ENCODE results near the gene PAK1IP1.

Gene PAK1IP1

DNA sequence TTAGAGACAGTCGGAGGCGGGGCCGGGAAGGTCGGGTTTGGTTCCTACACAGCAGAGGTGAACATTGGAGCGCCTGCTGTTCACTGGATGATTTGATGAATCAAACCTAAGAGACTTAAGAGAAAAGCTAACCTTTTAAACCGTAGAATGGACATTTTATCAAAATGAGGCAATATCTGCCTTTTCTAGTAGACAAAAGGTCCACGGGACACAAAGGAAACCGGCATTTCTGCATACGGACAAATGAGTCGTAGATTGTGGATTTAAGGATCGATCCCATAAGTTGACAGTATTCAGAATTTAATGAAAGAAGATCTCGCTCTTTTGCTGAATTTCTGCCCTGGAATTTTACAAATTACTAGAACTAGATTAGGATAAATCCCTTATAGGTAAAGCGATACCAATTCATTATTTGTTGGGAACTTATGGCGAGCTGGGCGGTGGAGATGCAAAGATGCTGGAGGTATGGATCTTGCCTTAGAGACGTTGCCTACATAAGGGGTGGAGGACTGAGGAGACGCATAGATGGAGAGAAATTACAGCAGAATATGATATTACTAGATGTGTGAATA is 400 bp downstream of the PAK1IP1 start:
- peaks cover 15 to 21% (median 19%) of the 10 kb centered on the region in 4 experiments for H3K4me1 ChIP-seq (ENCODE audit: control extremely low read depth in 1 of 4, control insufficient read depth in 4 of 4, insufficient read depth in 4 of 4, low read length in 3 of 4)
- peak overlapping the region; percentile 100 for H3K27ac ChIP-seq (ENCODE audit: insufficient read depth in 1 of 2, low read depth in 1 of 2, low read length in 2 of 2, poor library complexity in 1 of 2, severe bottlenecking in 2 of 2)
- POLR2A ChIA-PET, result interaction anchor here (0.7 to 0.9 kb wide), 2 partner anchors 51 to 171 kb away, joined by 3 to 4 read pairs; no protein-coding TSS in a partner anchor
- H3K36me3 ChIP-seq (ENCODE audit: control insufficient read depth in 4 of 4, insufficient read depth in 4 of 4, low read length in 3 of 4), result peaks cover 4 to 27% (median 11%) of the 10 kb centered on the region in 4 experiments
- no peaks in the 10 kb centered on the region for H3K27me3 ChIP-seq (replicated peaks in 2 of 5; ENCODE audit: control insufficient read depth in 4 of 5, insufficient read depth in 5 of 5, low read length in 4 of 5)
- H3K9me3 ChIP-seq (ENCODE audit: control extremely low read depth in 1 of 5, control insufficient read depth in 4 of 5, insufficient read depth in 2 of 5, low read depth in 1 of 5, low read length in 4 of 5), result no peaks in the 10 kb centered on the region
- CTCF ChIA-PET, result interaction anchor here (2.2 kb wide), 1 partner anchor 10 kb away, joined by 5 read pairs; no protein-coding TSS in a partner anchor
- 1% methylated on average over 14 of the region's 17 CpGs for WGBS (ENCODE audit: insufficient coverage)
- H3K4me3 ChIP-seq (ENCODE audit: control insufficient read depth in 1 of 7, extremely low read depth in 1 of 7, insufficient read depth in 4 of 7, low read depth in 2 of 7, low read length in 6 of 7), result peak overlapping the region; percentile 89 to 100 (median 93)
- DNase-seq, result no peak

DNA sequence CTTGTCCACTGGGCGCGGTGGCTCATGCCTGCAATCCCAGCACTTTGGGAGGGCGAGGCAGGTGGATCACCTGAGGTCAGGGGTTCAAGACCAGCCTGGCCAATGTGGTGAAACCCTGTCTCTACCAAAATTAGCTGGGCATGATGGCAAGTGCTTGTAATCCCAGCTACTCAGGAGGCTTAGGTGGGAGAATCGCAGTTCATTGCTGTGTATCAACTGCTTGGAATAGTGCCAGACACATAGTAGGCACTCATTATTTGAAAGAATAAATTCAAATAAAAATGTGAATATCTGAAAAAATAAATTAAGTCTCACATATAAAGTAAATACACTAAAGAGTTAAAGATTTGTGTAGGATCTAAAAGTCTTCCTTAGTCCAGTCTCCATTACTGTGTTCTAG is 1.9 kb downstream of the PAK1IP1 start:
- no peak overlapping the region for H3K27ac ChIP-seq (ENCODE audit: insufficient read depth in 1 of 2, low read depth in 1 of 2, low read length in 2 of 2, poor library complexity in 1 of 2, severe bottlenecking in 2 of 2)
- ChIA-PET POLR2A (no interaction called here), CTCF (interaction anchor here (2.2 kb wide), 1 partner anchor 8 kb away, joined by 5 read pairs; no protein-coding TSS in a partner anchor)
- no peaks in the 10 kb centered on the region for H3K27me3 ChIP-seq (replicated peaks in 2 of 5; ENCODE audit: control insufficient read depth in 4 of 5, insufficient read depth in 5 of 5, low read length in 4 of 5)
- 100% methylated on average over 3 of the region's 4 CpGs for WGBS (ENCODE audit: insufficient coverage)
- no peak overlapping the region for H3K4me3 ChIP-seq (ENCODE audit: control insufficient read depth in 1 of 7, extremely low read depth in 1 of 7, insufficient read depth in 4 of 7, low read depth in 2 of 7, low read length in 6 of 7)
- no peak for DNase-seq
- peaks cover 15 to 21% (median 19%) of the 10 kb centered on the region in 4 experiments for H3K4me1 ChIP-seq (ENCODE audit: control extremely low read depth in 1 of 4, control insufficient read depth in 4 of 4, insufficient read depth in 4 of 4, low read length in 3 of 4)
- no peaks in the 10 kb centered on the region for H3K9me3 ChIP-seq (ENCODE audit: control extremely low read depth in 1 of 5, control insufficient read depth in 4 of 5, insufficient read depth in 2 of 5, low read depth in 1 of 5, low read length in 4 of 5)
- peaks cover 10 to 39% (median 14%) of the 10 kb centered on the region in 4 experiments for H3K36me3 ChIP-seq (ENCODE audit: control insufficient read depth in 4 of 4, insufficient read depth in 4 of 4, low read length in 3 of 4)

DNA sequence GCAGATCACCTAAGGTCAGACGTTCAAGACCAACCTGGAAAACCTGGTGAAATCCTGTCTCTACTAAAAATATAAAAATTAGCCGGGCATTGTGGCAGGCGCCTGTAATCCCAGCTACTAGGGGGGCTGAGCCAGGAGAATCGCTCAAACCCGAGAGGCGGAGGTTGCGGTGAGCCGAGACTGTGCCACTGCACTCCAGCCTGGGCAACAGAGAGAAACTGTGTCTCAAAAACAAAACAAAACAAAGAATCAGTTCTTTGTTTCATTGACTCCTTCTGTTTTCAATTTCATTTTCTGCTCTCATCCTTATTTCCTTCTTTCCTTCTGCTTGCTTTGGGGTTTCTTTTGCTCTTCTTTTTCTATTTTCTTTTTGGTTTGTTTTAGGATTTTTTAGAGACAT is 19.2 kb downstream of the PAK1IP1 start:
- H3K27me3 ChIP-seq (replicated peaks in 2 of 5; ENCODE audit: control insufficient read depth in 4 of 5, insufficient read depth in 5 of 5, low read length in 4 of 5), result no peaks in the 10 kb centered on the region
- no peak for DNase-seq
- ChIA-PET POLR2A (no interaction called here), CTCF (no interaction called here)
- no peak overlapping the region for H3K4me3 ChIP-seq (ENCODE audit: control insufficient read depth in 1 of 7, extremely low read depth in 1 of 7, insufficient read depth in 4 of 7, low read depth in 2 of 7, low read length in 6 of 7)
- no peaks in the 10 kb centered on the region for H3K4me1 ChIP-seq (ENCODE audit: control extremely low read depth in 1 of 4, control insufficient read depth in 4 of 4, insufficient read depth in 4 of 4, low read length in 3 of 4)
- H3K9me3 ChIP-seq (ENCODE audit: control extremely low read depth in 1 of 5, control insufficient read depth in 4 of 5, insufficient read depth in 2 of 5, low read depth in 1 of 5, low read length in 4 of 5), result peaks cover 0 to 5% (median 4%) of the 10 kb centered on the region in 5 experiments
- H3K27ac ChIP-seq (ENCODE audit: insufficient read depth in 1 of 2, low read depth in 1 of 2, low read length in 2 of 2, poor library complexity in 1 of 2, severe bottlenecking in 2 of 2), result no peak overlapping the region
- WGBS (ENCODE audit: insufficient coverage), result 96% methylated on average over 8 of the region's 8 CpGs
- H3K36me3 ChIP-seq (ENCODE audit: control insufficient read depth in 4 of 4, insufficient read depth in 4 of 4, low read length in 3 of 4), result peaks cover 1 to 8% (median 7%) of the 10 kb centered on the region in 4 experiments

DNA sequence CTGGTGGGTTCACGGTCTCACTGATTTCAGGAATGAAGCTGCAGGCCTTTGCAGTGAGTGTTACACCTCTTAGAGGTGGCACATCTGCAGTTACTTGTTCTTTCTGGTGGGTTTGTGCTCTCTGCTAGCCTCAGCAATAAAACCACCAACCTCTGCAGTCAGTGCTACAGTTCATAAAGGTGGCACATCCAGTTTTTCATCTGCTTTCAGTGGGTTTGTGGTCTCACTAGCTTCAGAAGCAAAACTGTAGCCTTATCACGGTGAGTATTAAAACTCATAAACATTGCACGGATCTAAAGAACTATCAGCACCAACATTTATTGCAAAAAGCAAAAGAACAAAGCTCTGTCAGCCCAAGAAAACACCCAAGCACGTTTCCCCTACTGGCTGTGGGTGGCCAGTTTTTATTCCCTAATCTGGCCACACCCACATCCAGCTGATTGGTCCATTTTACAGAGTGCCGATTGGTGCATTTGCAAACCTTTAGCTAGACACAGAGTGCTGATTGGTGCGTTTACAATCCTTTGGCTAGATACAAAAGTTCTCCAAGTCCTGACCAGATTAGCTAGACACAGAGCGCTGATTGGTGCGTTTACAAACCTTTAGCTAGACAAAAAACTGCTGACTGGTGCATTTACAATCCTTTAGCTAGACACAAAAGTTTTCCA is 24.7 kb downstream of the PAK1IP1 start:
- Histone ChIP-seq H3K27ac (ENCODE audit: insufficient read depth in 1 of 2, low read depth in 1 of 2, low read length in 2 of 2, poor library complexity in 1 of 2, severe bottlenecking in 2 of 2) (no peak overlapping the region), H3K4me3 (ENCODE audit: control insufficient read depth in 1 of 7, extremely low read depth in 1 of 7, insufficient read depth in 4 of 7, low read depth in 2 of 7, low read length in 6 of 7) (peak overlapping the region in 6 of 7 experiments; percentile 63 to 79 (median 68)), H3K9me3 (ENCODE audit: control extremely low read depth in 1 of 5, control insufficient read depth in 4 of 5, insufficient read depth in 2 of 5, low read depth in 1 of 5, low read length in 4 of 5) (peaks cover 0 to 8% (median 4%) of the 10 kb centered on the region in 5 experiments), H3K27me3 (replicated peaks in 2 of 5; ENCODE audit: control insufficient read depth in 4 of 5, insufficient read depth in 5 of 5, low read length in 4 of 5) (no peaks in the 10 kb centered on the region), H3K4me1 (ENCODE audit: control extremely low read depth in 1 of 4, control insufficient read depth in 4 of 4, insufficient read depth in 4 of 4, low read length in 3 of 4) (peaks cover 4 to 22% (median 22%) of the 10 kb centered on the region in 4 experiments), H3K36me3 (ENCODE audit: control insufficient read depth in 4 of 4, insufficient read depth in 4 of 4, low read length in 3 of 4) (no peaks in the 10 kb centered on the region)
- peak; percentile 47 to 78 (median 66) for DNase-seq
- 92% methylated on average over 6 of the region's 8 CpGs for WGBS (ENCODE audit: insufficient coverage)
- CTCF ChIA-PET, result interaction anchor here (0.5 to 3.5 kb wide), 4 partner anchors 9 to 209 kb away, joined by 3 to 16 read pairs (median 3); no protein-coding TSS in a partner anchor
- POLR2A ChIA-PET, result no interaction called here

DNA sequence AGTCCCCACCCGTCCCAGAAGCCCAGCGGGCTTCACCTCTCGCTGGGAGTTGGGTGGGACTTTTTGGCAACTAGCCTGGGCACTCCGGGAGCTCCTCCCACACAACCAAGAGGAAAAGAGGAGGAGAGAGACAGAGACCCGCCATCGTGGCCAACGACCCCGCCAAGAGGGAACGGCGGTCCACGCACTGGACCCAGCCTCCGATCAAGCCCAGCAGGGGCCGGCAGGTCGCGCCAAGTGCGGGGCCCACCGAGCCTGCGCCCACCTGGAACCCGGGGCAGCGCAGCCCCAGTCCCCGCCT is 25.1 kb downstream of the PAK1IP1 start:
- Histone ChIP-seq H3K36me3 (ENCODE audit: control insufficient read depth in 4 of 4, insufficient read depth in 4 of 4, low read length in 3 of 4) (peaks cover 0 to 3% (median under 1%) of the 10 kb centered on the region in 4 experiments), H3K4me1 (ENCODE audit: control extremely low read depth in 1 of 4, control insufficient read depth in 4 of 4, insufficient read depth in 4 of 4, low read length in 3 of 4) (peaks cover 4 to 27% (median 22%) of the 10 kb centered on the region in 4 experiments), H3K4me3 (ENCODE audit: control insufficient read depth in 1 of 7, extremely low read depth in 1 of 7, insufficient read depth in 4 of 7, low read depth in 2 of 7, low read length in 6 of 7) (peak overlapping the region; percentile 28 to 79 (median 66)), H3K27me3 (replicated peaks in 2 of 5; ENCODE audit: control insufficient read depth in 4 of 5, insufficient read depth in 5 of 5, low read length in 4 of 5) (no peaks in the 10 kb centered on the region), H3K27ac (ENCODE audit: insufficient read depth in 1 of 2, low read depth in 1 of 2, low read length in 2 of 2, poor library complexity in 1 of 2, severe bottlenecking in 2 of 2) (peak overlapping the region in 1 of 2 experiments; percentile 49), H3K9me3 (ENCODE audit: control extremely low read depth in 1 of 5, control insufficient read depth in 4 of 5, insufficient read depth in 2 of 5, low read depth in 1 of 5, low read length in 4 of 5) (peaks cover 0 to 8% (median 4%) of the 10 kb centered on the region in 5 experiments)
- 21% methylated on average over 13 of the region's 21 CpGs for WGBS (ENCODE audit: insufficient coverage)
- no peak for DNase-seq
- POLR2A ChIA-PET, result no interaction called here
- CTCF ChIA-PET, result interaction anchor here (0.6 to 3.5 kb wide), 5 partner anchors 10 to 209 kb away, joined by 3 to 16 read pairs (median 4); no protein-coding TSS in a partner anchor

DNA sequence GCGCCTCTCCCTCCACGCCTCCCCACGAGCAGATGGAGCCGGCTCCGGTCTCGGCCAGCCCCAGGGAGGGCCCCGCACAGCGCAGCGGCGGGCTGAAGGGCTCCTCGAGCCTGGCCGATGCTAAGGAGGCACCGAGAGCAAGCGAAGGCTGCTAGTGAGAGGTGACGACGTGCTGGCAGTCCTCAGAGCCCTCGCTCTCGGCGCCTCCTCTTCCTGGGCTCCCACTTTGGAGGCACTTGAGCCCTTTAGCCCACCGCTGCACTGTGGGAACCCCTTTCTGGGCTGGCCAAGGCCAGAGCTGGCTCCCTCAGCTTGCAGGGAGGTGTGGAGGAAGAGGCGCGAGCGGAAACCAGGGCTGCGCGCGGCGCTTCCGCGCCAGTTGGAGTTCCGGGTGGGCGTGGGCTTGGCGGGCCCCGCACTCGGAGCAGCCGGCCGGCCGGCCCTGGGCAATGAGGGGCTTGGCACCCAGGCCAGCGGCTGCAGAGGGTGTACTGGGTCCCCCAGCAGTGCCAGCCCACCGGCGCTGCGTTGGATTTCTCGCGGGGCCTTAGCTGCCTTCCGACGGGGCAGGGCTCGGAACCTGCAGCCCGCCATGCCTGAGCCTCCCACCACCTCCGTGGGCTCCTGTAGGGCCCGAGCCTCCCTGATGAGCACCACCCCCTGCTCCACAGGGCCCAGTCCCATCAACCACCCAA is 25.6 kb downstream of the PAK1IP1 start:
- H3K36me3 ChIP-seq (ENCODE audit: control insufficient read depth in 4 of 4, insufficient read depth in 4 of 4, low read length in 3 of 4), result peaks cover 0 to 8% (median 2%) of the 10 kb centered on the region in 4 experiments
- WGBS (ENCODE audit: insufficient coverage), result 24% methylated on average over 44 of the region's 49 CpGs
- peak; percentile 42 to 77 (median 50) for DNase-seq
- peaks cover 0 to 8% (median 4%) of the 10 kb centered on the region in 5 experiments for H3K9me3 ChIP-seq (ENCODE audit: control extremely low read depth in 1 of 5, control insufficient read depth in 4 of 5, insufficient read depth in 2 of 5, low read depth in 1 of 5, low read length in 4 of 5)
- H3K4me1 ChIP-seq (ENCODE audit: control extremely low read depth in 1 of 4, control insufficient read depth in 4 of 4, insufficient read depth in 4 of 4, low read length in 3 of 4), result peaks cover 4 to 27% (median 22%) of the 10 kb centered on the region in 4 experiments
- peak overlapping the region; percentile 28 to 79 (median 66) for H3K4me3 ChIP-seq (ENCODE audit: control insufficient read depth in 1 of 7, extremely low read depth in 1 of 7, insufficient read depth in 4 of 7, low read depth in 2 of 7, low read length in 6 of 7)
- ChIA-PET CTCF (interaction anchor here (0.8 to 3.5 kb wide), 5 partner anchors 26 to 214 kb away, joined by 3 to 16 read pairs (median 4); no protein-coding TSS in a partner anchor), POLR2A (no interaction called here)
- no peaks in the 10 kb centered on the region for H3K27me3 ChIP-seq (replicated peaks in 2 of 5; ENCODE audit: control insufficient read depth in 4 of 5, insufficient read depth in 5 of 5, low read length in 4 of 5)
- H3K27ac ChIP-seq (ENCODE audit: insufficient read depth in 1 of 2, low read depth in 1 of 2, low read length in 2 of 2, poor library complexity in 1 of 2, severe bottlenecking in 2 of 2), result peak overlapping the region in 1 of 2 experiments; percentile 49

Measured in common myeloid progenitor, CD34-positive (primary cell).